Left ventricle myocardium inferior (tissue), 1 donor: ENCODE data around the gene RNF6. TPM values are rescaled to one million over a fixed set of nuclear protein-coding genes. Genes with fewer than 3 reads are reported as not detected.
"Not testable (repeated sequence)": the region's sequence is repeated elsewhere in the genome, so short reads cannot be mapped to it uniquely, and the experiment has no call there.

Experiments
- DNase-seq: peaks from one replicate; pipeline ENCODE4 v3.0.0-alpha.2; 2020
- H3K27ac ChIP-seq: fragments of 200-600 bp; replicated peaks from 2 replicates; pipeline ENCODE4 v1.8.0; 2021
- H3K27me3 ChIP-seq: fragments of 200-600 bp; 2 replicates; pipeline ENCODE4 v1.8.0; 2021; ENCODE audit warnings: low read depth
- H3K36me3 ChIP-seq: fragments of 200-600 bp; 2 replicates; pipeline ENCODE4 v1.8.0; 2021
- H3K4me1 ChIP-seq: fragments of 200-600 bp; 2 replicates; pipeline ENCODE4 v1.8.0; 2021
- H3K4me3 ChIP-seq: fragments of 200-600 bp; 2 replicates; pipeline ENCODE4 v1.8.0; 2021; ENCODE audit warnings: mild to moderate bottlenecking, moderate library complexity
- H3K9me3 ChIP-seq: fragments of 200-600 bp; replicated peaks from 2 replicates; pipeline ENCODE4 v1.8.0; 2021
- intact Hi-C: fragments of 100-400 bp; cut with micrococcal nuclease; formaldehyde crosslinking; loops from one replicate; pipeline ENCODE4 v1.11.0; 2022
- total RNA-seq: library from RNA; stranded (reverse); fragmentation: NEBNext Ultra II Directional; extraction: Animal tissue kit (Norgen Biotek cat#: 25700); gene quantifications from one replicate; pipeline ENCODE4 v1.2.1, GENCODE V29; 2021
- TF ChIP-seq, protein P1 (sequence below): fragments of 200-600 bp; IDR thresholded peaks from 2 replicates; pipeline ENCODE4 v1.8.0; 2021; ENCODE audit warnings: antibody characterized with exemption, mild to moderate bottlenecking, borderline replicate concordance
- donor health status: DM: no; HTN: yes; CAD: no; lungs with severe emphysema.

The RNF6 gene
- total RNA-seq, 1 donor from 2014 or later, result 20.6 TPM

DNA sequence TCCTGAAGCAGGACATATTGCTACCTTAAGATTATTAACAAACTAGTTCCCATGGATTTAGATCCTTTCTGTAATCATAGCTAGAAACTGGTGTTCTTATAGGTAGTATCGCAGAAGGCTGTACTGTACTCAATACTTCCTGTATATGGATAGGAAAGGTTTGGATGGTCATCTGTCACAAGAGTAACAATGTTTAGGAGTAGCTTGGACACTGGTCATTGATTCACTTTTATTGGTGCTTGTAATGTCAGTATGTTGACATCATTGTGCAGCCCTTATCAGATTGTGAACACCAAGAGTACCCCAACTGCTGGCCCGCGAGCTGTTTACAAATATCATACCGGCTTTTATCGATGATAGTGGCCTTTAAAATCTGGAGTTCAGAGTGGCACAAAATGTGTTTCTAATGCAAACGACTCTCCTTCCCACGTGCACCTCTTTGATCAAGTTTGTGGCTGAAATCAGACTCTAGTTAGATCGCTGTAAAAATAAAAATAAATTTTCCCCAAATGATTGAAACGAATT lies 31.2 kb upstream of the RNF6 start:
- no peak for DNase-seq
- H3K27ac ChIP-seq, result peak overlapping the region; percentile 94
- TF ChIP-seq, protein P1, sequence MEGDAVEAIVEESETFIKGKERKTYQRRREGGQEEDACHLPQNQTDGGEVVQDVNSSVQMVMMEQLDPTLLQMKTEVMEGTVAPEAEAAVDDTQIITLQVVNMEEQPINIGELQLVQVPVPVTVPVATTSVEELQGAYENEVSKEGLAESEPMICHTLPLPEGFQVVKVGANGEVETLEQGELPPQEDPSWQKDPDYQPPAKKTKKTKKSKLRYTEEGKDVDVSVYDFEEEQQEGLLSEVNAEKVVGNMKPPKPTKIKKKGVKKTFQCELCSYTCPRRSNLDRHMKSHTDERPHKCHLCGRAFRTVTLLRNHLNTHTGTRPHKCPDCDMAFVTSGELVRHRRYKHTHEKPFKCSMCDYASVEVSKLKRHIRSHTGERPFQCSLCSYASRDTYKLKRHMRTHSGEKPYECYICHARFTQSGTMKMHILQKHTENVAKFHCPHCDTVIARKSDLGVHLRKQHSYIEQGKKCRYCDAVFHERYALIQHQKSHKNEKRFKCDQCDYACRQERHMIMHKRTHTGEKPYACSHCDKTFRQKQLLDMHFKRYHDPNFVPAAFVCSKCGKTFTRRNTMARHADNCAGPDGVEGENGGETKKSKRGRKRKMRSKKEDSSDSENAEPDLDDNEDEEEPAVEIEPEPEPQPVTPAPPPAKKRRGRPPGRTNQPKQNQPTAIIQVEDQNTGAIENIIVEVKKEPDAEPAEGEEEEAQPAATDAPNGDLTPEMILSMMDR, result no peak
- no peaks in the 10 kb centered on the region for H3K36me3 ChIP-seq
- intact Hi-C loops, result no loop called here
- no peaks in the 10 kb centered on the region for H3K9me3 ChIP-seq
- H3K4me3 ChIP-seq, result peak overlapping the region; percentile 98
- no peaks in the 10 kb centered on the region for H3K27me3 ChIP-seq
- H3K4me1 ChIP-seq, result peaks cover 45% of the 10 kb centered on the region

DNA sequence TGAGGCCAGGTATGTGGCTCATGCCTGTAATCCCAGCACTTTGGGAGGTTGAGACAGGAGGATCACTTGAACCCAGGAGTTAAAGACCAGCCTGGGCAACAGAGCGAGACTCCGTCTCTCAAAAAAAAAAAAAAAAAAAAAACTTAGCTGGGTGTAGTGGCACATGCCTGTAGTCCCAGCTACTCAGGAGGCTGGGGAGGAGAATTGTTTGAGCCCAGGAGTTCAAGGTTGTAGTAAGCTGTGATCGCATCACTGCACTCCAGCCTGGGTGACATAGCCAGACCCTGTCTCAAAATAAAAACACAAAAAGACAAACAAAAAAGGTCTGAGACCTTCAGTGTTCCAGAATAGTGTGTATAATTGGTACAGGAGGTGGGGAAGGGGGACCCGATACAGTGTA lies 29.9 kb upstream of the RNF6 start:
- peaks cover 33% of the 10 kb centered on the region for H3K4me1 ChIP-seq
- H3K27ac ChIP-seq, H3K9me3 ChIP-seq, DNase-seq, H3K4me3 ChIP-seq, intact Hi-C loops, H3K27me3 ChIP-seq, H3K36me3 ChIP-seq: not testable (repeated sequence)

- TF ChIP-seq, protein P1, result no peak
- H3K27me3 ChIP-seq, result no peaks in the 10 kb centered on the region
- H3K27ac ChIP-seq, result no peak overlapping the region
- H3K4me3 ChIP-seq, result no peak overlapping the region
- peaks cover 8% of the 10 kb centered on the region for H3K4me1 ChIP-seq
- no peaks in the 10 kb centered on the region for H3K9me3 ChIP-seq
- no peak for DNase-seq
- no peaks in the 10 kb centered on the region for H3K36me3 ChIP-seq
- intact Hi-C loops, result no loop called here
Observed at GRCh38 chr13:26249551-26249950, 27.4 kb upstream of the RNF6 start.

- Histone ChIP-seq H3K36me3 (no peaks in the 10 kb centered on the region), H3K9me3 (peaks cover 4% of the 10 kb centered on the region), H3K27ac (no peak overlapping the region), H3K4me1 (no peaks in the 10 kb centered on the region), H3K4me3 (no peak overlapping the region), H3K27me3 (no peaks in the 10 kb centered on the region)
- intact Hi-C loops, result no loop called here
- no peak for DNase-seq
- TF ChIP-seq, protein P1, result no peak
Observed at GRCh38 chr13:26247608-26248007, 25.5 kb upstream of the RNF6 start.

GRCh38 chr13:26247011-26247410 lies 24.9 kb upstream of the RNF6 start:
- DNase-seq, result no peak
- Histone ChIP-seq H3K4me1 (no peaks in the 10 kb centered on the region), H3K9me3 (peaks cover 8% of the 10 kb centered on the region), H3K27me3 (no peaks in the 10 kb centered on the region), H3K4me3 (no peak overlapping the region), H3K27ac (no peak overlapping the region), H3K36me3 (no peaks in the 10 kb centered on the region)
- TF ChIP-seq, protein P1, result no peak
- intact Hi-C loops, result no loop called here

GRCh38 chr13:26246154-26246553 lies 24.0 kb upstream of the RNF6 start:
- TF ChIP-seq, protein P1, result no peak
- intact Hi-C loops, result no loop called here

More at GRCh38 chr13:26246154-26246553, 24.0 kb upstream of the RNF6 start:
- Histone ChIP-seq H3K27ac (no peak overlapping the region), H3K4me1 (no peaks in the 10 kb centered on the region), H3K4me3 (no peak overlapping the region), H3K9me3 (peaks cover 8% of the 10 kb centered on the region), H3K36me3 (no peaks in the 10 kb centered on the region), H3K27me3 (peaks cover 4% of the 10 kb centered on the region)
- DNase-seq, result no peak
